Transverse colon (tissue), 4 donors: Measurements from ENCODE around the gene LMX1A. TPM values are rescaled to one million over a fixed set of nuclear protein-coding genes. Genes with fewer than 3 reads are reported as not detected.

ENCODE experiments used
- DNase-seq: peaks from one replicate; pipeline ENCODE4 v3.0.0-alpha.2; 2019
- H3K27ac ChIP-seq, 4 donors: fragments of 200-600 bp; sonication (generic); 2 replicates each; pipeline ENCODE4 v1.5.1; 2016 to 2018; ENCODE audit warnings: inconsistent platforms in 4 of 4
- H3K27me3 ChIP-seq: fragments of 200-600 bp; sonication (generic); 2 replicates; pipeline ENCODE4 v1.5.1; 2017; ENCODE audit warnings: inconsistent platforms
- H3K36me3 ChIP-seq, 4 donors: fragments of 200-600 bp; sonication (generic); 2 replicates each; pipeline ENCODE4 v1.5.1; 2017 to 2019; ENCODE audit warnings: inconsistent platforms in 4 of 4
- H3K4me1 ChIP-seq, 4 donors: fragments of 200-600 bp; sonication (generic); 2 replicates each; pipeline ENCODE4 v1.5.1; 2017 to 2020; ENCODE audit warnings: inconsistent platforms in 4 of 4
- H3K4me3 ChIP-seq, 4 donors: fragments of 200-600 bp; sonication (generic); 1 replicate in 1 of 4; 2 replicates in 3 of 4; pipeline versions ENCODE4 v1.5.1 to v1.6.1; 2017 to 2019; ENCODE audit warnings: inconsistent platforms in 4 of 4
- H3K9me3 ChIP-seq, 2 donors: fragments of 200-600 bp; sonication (generic); 2 replicates each; pipeline ENCODE4 v1.5.1; 2017 to 2019; ENCODE audit warnings: inconsistent platforms in 2 of 2
- CTCF ChIP-seq, 5 experiments: fragments of 200-600 bp in 3 of 5; fragments of 450-650 bp in 2 of 5; sonication (generic) in 3 of 5; IDR thresholded peaks; 1 replicate in 2 of 5; 2 replicates in 3 of 5; pipeline ENCODE4 v1.5.1; 2016 to 2017; ENCODE audit warnings: antibody characterized with exemption in 5 of 5, inconsistent platforms in 3 of 5, mild to moderate bottlenecking in 2 of 5, moderate library complexity in 1 of 5
- EP300 ChIP-seq: sonication (generic); formaldehyde crosslinking; IDR thresholded peaks from one replicate; pipeline ENCODE4 v1.6.1; 2017; ENCODE audit warnings: antibody characterized with exemption, low read depth
- POLR2A ChIP-seq: fragments of 450-650 bp; IDR thresholded peaks from one replicate; pipeline ENCODE4 v1.6.1; 2016; ENCODE audit warnings: antibody characterized with exemption, mild to moderate bottlenecking, moderate library complexity
- POLR2AphosphoS5 ChIP-seq, 3 donors: sonication (generic); formaldehyde crosslinking; IDR thresholded peaks; one replicate each; pipeline ENCODE4 v1.6.1; 2016; ENCODE audit warnings: antibody characterized with exemption in 3 of 3
- WGBS, 2 donors: methylation state at CpG; one replicate each; pipeline ENCODE4 v1.1.5; 2018; ENCODE audit warnings: low coverage in 1 of 2; 5-methylcytosine and 5-hydroxymethylcytosine counted together
- in situ Hi-C, 4 donors: fragments of 200-750 bp; cut with MboI; loops; one replicate each; pipeline versions ENCODE4 v1.15.0 to v1.15.1; 2017; ENCODE audit warnings: low sequenced_read_pairs in 3 of 4, low pct_ligation_motif_present in 1 of 4, low pct_unique_long_range_greater_than_20kb in 1 of 4
- intact Hi-C: fragments of 100-400 bp; cut with DNase I; formaldehyde crosslinking; loops from one replicate; pipeline ENCODE4 v1.15.1; 2023; ENCODE audit warnings: low total_unique reads
- total RNA-seq, 4 donors: library from RNA; depleted of rRNA; stranded (reverse); fragments of >200 nt; gene quantifications; one replicate each; pipeline ENCODE4 v1.1.0, GENCODE V29; 2016

LMX1A gene
- total RNA-seq, 4 donors from 2014 or later: 0.41 to 0.79 TPM; not detected in 2

- Histone ChIP-seq H3K9me3 (no peaks in the 10 kb centered on the region), H3K4me3 (no peak overlapping the region), H3K27ac (no peak overlapping the region), H3K4me1 (no peaks in the 10 kb centered on the region), H3K36me3 (no peaks in the 10 kb centered on the region), H3K27me3 (no peaks in the 10 kb centered on the region)
- TF ChIP-seq CTCF (IDR thresholded peaks at IDR 0.05): no peak
- no peak for TF ChIP-seq POLR2AphosphoS5 (IDR thresholded peaks at IDR 0.05)
- TF ChIP-seq POLR2A: no peak
- no peak for DNase-seq
- in situ Hi-C loops (no loop called here), intact Hi-C loops (no loop called here)
- 67 to 75% methylated on average over 6 of the region's 6 CpGs for WGBS, 2 donors
Measured at GRCh38 chr1:165179306-165179705, 177.2 kb downstream of the LMX1A start.

GRCh38 chr1:165174491-165174890 is 182.0 kb downstream of the LMX1A start:
- H3K9me3 ChIP-seq: no peaks in the 10 kb centered on the region
- no peaks in the 10 kb centered on the region for H3K36me3 ChIP-seq
- H3K4me3 ChIP-seq: no peak overlapping the region
- H3K27me3 ChIP-seq: no peaks in the 10 kb centered on the region
- H3K4me1 ChIP-seq: no peaks in the 10 kb centered on the region
- in situ Hi-C loops (no loop called here), intact Hi-C loops (no loop called here)
- WGBS, 2 donors: 75% methylated on average over 4 of the region's 4 CpGs; no CpG with 5 or more reads in 1 of the 2 donors
- H3K27ac ChIP-seq: no peak overlapping the region
- DNase-seq: no peak
- TF ChIP-seq POLR2A: no peak
- no peak for TF ChIP-seq POLR2AphosphoS5 (IDR thresholded peaks at IDR 0.05)

GRCh38 chr1:165173818-165174217 is 182.7 kb downstream of the LMX1A start:
- 46 to 61% methylated on average over 4 of the region's 4 CpGs for WGBS, 2 donors
- intact Hi-C loops (no loop called here), in situ Hi-C loops (no loop called here)
- Histone ChIP-seq H3K9me3 (no peaks in the 10 kb centered on the region), H3K4me3 (no peak overlapping the region), H3K4me1 (no peaks in the 10 kb centered on the region), H3K36me3 (no peaks in the 10 kb centered on the region), H3K27ac (no peak overlapping the region), H3K27me3 (no peaks in the 10 kb centered on the region)
- no peak for DNase-seq
- TF ChIP-seq CTCF (IDR thresholded peaks at IDR 0.05): no peak
- no peak for TF ChIP-seq POLR2A
- TF ChIP-seq POLR2AphosphoS5 (IDR thresholded peaks at IDR 0.05): no peak
- no peak for TF ChIP-seq EP300

GRCh38 chr1:165173409-165173808 is 183.1 kb downstream of the LMX1A start:
- in situ Hi-C loops (no loop called here), intact Hi-C loops (no loop called here)
- Histone ChIP-seq H3K27ac (no peak overlapping the region), H3K4me3 (no peak overlapping the region), H3K9me3 (no peaks in the 10 kb centered on the region), H3K27me3 (no peaks in the 10 kb centered on the region), H3K36me3 (no peaks in the 10 kb centered on the region), H3K4me1 (no peaks in the 10 kb centered on the region)
- TF ChIP-seq POLR2A: no peak
- TF ChIP-seq EP300: no peak
- no peak for TF ChIP-seq CTCF (IDR thresholded peaks at IDR 0.05)
- TF ChIP-seq POLR2AphosphoS5 (IDR thresholded peaks at IDR 0.05): no peak
- no peak for DNase-seq
- 37% methylated on average over 2 of the region's 2 CpGs; no CpG with 5 or more reads in 1 of the 2 donors for WGBS, 2 donors

GRCh38 chr1:165172666-165173065 is 183.8 kb downstream of the LMX1A start:
- Histone ChIP-seq H3K4me3 (no peak overlapping the region), H3K4me1 (no peaks in the 10 kb centered on the region), H3K9me3 (no peaks in the 10 kb centered on the region), H3K27ac (no peak overlapping the region), H3K36me3 (no peaks in the 10 kb centered on the region), H3K27me3 (no peaks in the 10 kb centered on the region)
- no peak for TF ChIP-seq EP300
- TF ChIP-seq POLR2A: no peak
- TF ChIP-seq POLR2AphosphoS5 (IDR thresholded peaks at IDR 0.05): no peak
- TF ChIP-seq CTCF (IDR thresholded peaks at IDR 0.05): no peak
- in situ Hi-C loops: no loop called here
- WGBS, 2 donors: 85 to 87% methylated on average over 2 of the region's 2 CpGs
- DNase-seq: no peak
- intact Hi-C loops: no loop called here
